ENCODE measurements around the gene LRRC49. TPM values are rescaled to one million over a fixed set of nuclear protein-coding genes. Genes with fewer than 3 reads are reported as not detected.

The LRRC49 gene
- total RNA-seq, 1 donor from 2014 or later: 13.4 TPM

GRCh38 chr15:70954171-70954570, 61.5 kb downstream of the LRRC49 start:
- Mint-ChIP-seq H3K4me1 (ENCODE audit: unreplicated experiment) (peaks cover 4% of the 10 kb centered on the region), H3K27me3 (no peaks in the 10 kb centered on the region), H3K4me3 (no peak overlapping the region), H3K36me3 (no peaks in the 10 kb centered on the region), H3K9me3 (peaks cover 9% of the 10 kb centered on the region), H3K27ac (no peak overlapping the region)
- no peak for DNase-seq (ENCODE audit: extremely low spot score, unreplicated experiment)
- TF ChIP-seq, protein P1, sequence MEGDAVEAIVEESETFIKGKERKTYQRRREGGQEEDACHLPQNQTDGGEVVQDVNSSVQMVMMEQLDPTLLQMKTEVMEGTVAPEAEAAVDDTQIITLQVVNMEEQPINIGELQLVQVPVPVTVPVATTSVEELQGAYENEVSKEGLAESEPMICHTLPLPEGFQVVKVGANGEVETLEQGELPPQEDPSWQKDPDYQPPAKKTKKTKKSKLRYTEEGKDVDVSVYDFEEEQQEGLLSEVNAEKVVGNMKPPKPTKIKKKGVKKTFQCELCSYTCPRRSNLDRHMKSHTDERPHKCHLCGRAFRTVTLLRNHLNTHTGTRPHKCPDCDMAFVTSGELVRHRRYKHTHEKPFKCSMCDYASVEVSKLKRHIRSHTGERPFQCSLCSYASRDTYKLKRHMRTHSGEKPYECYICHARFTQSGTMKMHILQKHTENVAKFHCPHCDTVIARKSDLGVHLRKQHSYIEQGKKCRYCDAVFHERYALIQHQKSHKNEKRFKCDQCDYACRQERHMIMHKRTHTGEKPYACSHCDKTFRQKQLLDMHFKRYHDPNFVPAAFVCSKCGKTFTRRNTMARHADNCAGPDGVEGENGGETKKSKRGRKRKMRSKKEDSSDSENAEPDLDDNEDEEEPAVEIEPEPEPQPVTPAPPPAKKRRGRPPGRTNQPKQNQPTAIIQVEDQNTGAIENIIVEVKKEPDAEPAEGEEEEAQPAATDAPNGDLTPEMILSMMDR (conservative IDR thresholded peaks at IDR 0.05): no peak

- TF ChIP-seq, protein P1 (conservative IDR thresholded peaks at IDR 0.05): no peak
- H3K36me3 Mint-ChIP-seq: no peaks in the 10 kb centered on the region
- DNase-seq (ENCODE audit: extremely low spot score, unreplicated experiment): no peak
- H3K27ac Mint-ChIP-seq: no peak overlapping the region
- H3K4me1 Mint-ChIP-seq (ENCODE audit: unreplicated experiment): peaks cover 4% of the 10 kb centered on the region
- H3K9me3 Mint-ChIP-seq: peaks cover 9% of the 10 kb centered on the region
- H3K27me3 Mint-ChIP-seq: no peaks in the 10 kb centered on the region
- H3K4me3 Mint-ChIP-seq: no peak overlapping the region
Measured at GRCh38 chr15:70954733-70955132, 62.1 kb downstream of the LRRC49 start.

DNA sequence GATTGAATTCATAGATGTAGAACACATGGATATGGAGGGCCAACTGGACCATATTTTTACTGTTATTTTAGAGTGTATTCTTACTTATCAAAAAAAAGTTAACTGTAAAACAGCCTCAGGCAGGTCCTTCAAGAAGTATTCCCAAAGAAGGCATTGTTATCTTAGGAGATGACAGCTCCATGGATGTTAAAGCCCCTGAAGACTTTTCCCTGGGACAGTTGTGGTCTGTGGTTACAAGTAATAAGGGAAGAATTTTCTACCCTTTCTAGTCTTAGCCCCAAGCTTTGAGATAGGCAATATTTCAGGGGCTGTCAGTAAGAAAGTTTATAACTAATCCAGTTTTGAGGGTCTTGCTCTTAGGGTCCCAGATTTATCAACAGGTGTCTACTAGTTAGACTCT, 62.5 kb downstream of the LRRC49 start:
- H3K9me3 Mint-ChIP-seq: peaks cover 12% of the 10 kb centered on the region
- H3K27me3 Mint-ChIP-seq: no peaks in the 10 kb centered on the region
- no peaks in the 10 kb centered on the region for H3K36me3 Mint-ChIP-seq
- H3K4me1 Mint-ChIP-seq (ENCODE audit: unreplicated experiment): peaks cover 4% of the 10 kb centered on the region
- no peak for DNase-seq (ENCODE audit: extremely low spot score, unreplicated experiment)
- H3K4me3 Mint-ChIP-seq: no peak overlapping the region
- H3K27ac Mint-ChIP-seq: no peak overlapping the region
- TF ChIP-seq, protein P1 (conservative IDR thresholded peaks at IDR 0.05): no peak

GRCh38 chr15:70956201-70956995, 63.8 kb downstream of the LRRC49 start:
- no peak for DNase-seq (ENCODE audit: extremely low spot score, unreplicated experiment)
- H3K36me3 Mint-ChIP-seq: no peaks in the 10 kb centered on the region
- no peak overlapping the region for H3K4me3 Mint-ChIP-seq
- H3K27ac Mint-ChIP-seq: no peak overlapping the region
- H3K4me1 Mint-ChIP-seq (ENCODE audit: unreplicated experiment): peaks cover 4% of the 10 kb centered on the region
- no peaks in the 10 kb centered on the region for H3K27me3 Mint-ChIP-seq
- TF ChIP-seq, protein P1 (conservative IDR thresholded peaks at IDR 0.05): no peak
- H3K9me3 Mint-ChIP-seq: peaks cover 13% of the 10 kb centered on the region

GRCh38 chr15:70962084-70962483, 69.5 kb downstream of the LRRC49 start:
- Mint-ChIP-seq H3K27me3 (no peaks in the 10 kb centered on the region), H3K4me1 (ENCODE audit: unreplicated experiment) (no peaks in the 10 kb centered on the region), H3K27ac (no peak overlapping the region), H3K9me3 (peaks cover 5% of the 10 kb centered on the region), H3K4me3 (no peak overlapping the region), H3K36me3 (no peaks in the 10 kb centered on the region)
- TF ChIP-seq, protein P1 (conservative IDR thresholded peaks at IDR 0.05): no peak
- no peak for DNase-seq (ENCODE audit: extremely low spot score, unreplicated experiment)
